ENCODE measurements around the gene FUT3.

FUT3 gene

DNA sequence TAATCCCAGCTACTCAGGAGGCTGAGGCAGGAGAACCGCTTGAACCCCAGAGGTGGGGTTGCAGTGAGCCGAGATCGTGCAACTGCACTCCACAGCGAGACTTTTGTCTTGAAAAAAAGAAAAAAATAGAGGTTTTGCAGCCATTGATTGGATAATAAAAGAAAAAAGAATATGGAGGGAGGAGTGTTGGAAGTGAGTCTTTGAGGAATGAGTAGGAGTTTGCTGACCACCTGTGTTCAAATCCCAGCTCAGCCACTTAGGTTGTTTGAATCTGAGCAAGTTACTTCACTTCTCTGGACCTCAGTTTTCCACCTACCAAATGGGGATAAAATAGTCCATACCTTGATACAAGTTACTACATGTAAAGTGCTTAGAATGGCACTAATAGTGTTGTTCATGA lies 40.1 kb downstream of the FUT3 start:
- Mint-ChIP-seq H3K4me1 (ENCODE audit: low read depth) (no peaks in the 10 kb centered on the region), H3K27ac (no peak overlapping the region), H3K36me3 (ENCODE audit: low read depth) (no peaks in the 10 kb centered on the region), H3K4me3 (no peak overlapping the region), H3K9me3 (no peaks in the 10 kb centered on the region), H3K27me3 (ENCODE audit: low read depth) (peaks cover 16% of the 10 kb centered on the region)

DNA sequence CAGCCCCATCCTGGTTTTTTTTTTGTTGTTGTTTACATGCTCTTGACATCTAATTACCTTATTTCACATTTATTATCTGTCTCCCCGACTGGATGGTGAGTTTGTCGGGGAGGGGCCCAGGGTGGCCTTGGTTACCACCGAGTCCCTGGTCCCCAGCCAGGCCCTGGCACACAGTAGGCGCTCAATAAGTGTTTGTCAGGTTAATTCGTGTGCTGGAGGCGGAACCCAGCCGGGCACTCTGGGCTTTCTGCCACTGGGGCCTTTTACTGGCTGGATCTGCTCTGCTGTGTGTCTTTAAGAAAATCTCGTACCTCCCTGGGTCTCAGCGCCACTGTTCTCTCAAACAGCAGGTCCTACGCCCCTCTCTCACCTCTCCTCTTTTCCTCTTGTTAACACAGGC lies 41.8 kb downstream of the FUT3 start:
- H3K4me1 Mint-ChIP-seq (ENCODE audit: low read depth), result peaks cover under 1% of the 10 kb centered on the region
- no peaks in the 10 kb centered on the region for H3K9me3 Mint-ChIP-seq
- peaks cover 21% of the 10 kb centered on the region for H3K27me3 Mint-ChIP-seq (ENCODE audit: low read depth)
- no peak overlapping the region for H3K27ac Mint-ChIP-seq
- no peaks in the 10 kb centered on the region for H3K36me3 Mint-ChIP-seq (ENCODE audit: low read depth)
- no peak overlapping the region for H3K4me3 Mint-ChIP-seq

DNA sequence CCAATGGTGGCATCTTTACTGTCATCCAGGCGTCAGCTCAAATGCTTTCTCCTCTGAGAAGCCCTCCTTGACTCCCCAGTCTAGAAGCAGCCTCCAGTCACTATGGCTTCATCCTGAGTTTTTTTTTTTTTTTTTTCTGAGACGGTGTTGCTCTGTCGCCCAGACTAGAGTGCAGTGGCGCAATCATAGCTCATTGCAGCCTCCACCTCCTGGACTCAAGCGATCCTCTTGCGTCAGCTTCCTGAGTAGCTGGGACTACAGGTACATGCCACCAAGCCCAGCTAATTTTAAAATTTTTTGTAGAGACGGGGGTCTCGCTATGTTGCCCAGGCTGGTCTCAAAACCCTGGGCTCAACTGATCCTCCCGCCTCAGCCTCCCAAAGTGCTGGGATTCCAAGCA lies 42.2 kb downstream of the FUT3 start:
- H3K4me3 Mint-ChIP-seq, result no peak overlapping the region
- no peaks in the 10 kb centered on the region for H3K36me3 Mint-ChIP-seq (ENCODE audit: low read depth)
- H3K4me1 Mint-ChIP-seq (ENCODE audit: low read depth), result peaks cover 5% of the 10 kb centered on the region
- peaks cover 25% of the 10 kb centered on the region for H3K27me3 Mint-ChIP-seq (ENCODE audit: low read depth)
- H3K9me3 Mint-ChIP-seq, result no peaks in the 10 kb centered on the region
- H3K27ac Mint-ChIP-seq, result no peak overlapping the region

DNA sequence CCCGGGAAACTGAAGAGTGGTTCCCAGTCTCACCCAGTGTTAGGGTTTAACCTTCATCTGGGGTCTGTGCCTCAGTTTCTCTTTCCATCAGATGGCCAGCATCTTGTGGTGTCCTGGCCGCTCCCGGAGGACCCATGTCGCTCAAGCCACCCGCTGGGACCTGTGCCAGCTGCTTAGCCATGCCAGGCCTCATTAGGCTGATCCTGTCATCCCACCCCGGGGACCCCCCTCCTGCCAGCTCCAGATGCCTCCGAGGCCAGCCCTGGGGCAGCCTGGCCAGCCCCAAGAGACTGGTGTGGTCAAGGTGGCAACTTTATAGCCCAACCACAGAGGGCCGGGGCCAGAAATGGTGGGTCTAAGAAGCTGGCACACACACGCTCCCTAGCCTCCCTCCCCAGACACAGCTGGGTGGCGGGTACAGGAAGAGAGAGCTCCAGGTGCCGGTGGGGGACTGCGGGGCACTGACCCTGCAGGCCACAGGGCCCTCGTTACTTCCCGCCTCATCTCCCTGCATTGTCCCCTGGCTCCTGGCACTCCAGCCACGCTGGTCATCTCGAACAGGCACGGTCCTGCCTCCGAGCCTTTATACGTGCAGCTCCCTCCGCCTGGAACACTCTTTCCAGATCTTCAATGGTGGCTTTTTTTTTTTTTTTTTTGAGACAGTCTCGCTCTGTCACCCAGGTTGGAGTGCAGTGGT lies 43.0 kb downstream of the FUT3 start:
- H3K9me3 Mint-ChIP-seq, result no peaks in the 10 kb centered on the region
- no peak overlapping the region for H3K27ac Mint-ChIP-seq
- peaks cover 10% of the 10 kb centered on the region for H3K4me1 Mint-ChIP-seq (ENCODE audit: low read depth)
- peaks cover 27% of the 10 kb centered on the region for H3K27me3 Mint-ChIP-seq (ENCODE audit: low read depth)
- no peaks in the 10 kb centered on the region for H3K36me3 Mint-ChIP-seq (ENCODE audit: low read depth)
- H3K4me3 Mint-ChIP-seq, result no peak overlapping the region

DNA sequence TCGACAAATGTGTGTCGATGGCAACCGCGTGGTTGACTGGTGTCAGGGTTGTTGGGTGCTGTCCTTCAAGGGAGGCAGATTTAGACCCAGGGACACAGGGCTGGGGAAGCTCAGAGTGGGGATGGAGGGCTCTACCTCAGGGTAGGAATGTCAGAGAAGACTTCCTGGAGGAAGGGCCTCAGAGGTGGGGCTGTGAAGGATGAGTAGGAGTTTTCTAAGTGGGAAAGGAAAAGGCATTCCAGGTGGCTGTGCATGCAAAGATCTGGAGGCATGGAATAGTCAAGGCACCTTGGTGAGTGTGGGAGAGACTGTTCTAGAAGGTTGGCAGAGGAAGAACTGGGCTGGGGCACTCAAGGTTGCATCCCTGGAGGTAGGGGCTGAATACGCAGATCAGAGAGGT lies 44.3 kb downstream of the FUT3 start:
- Mint-ChIP-seq H3K4me3 (no peak overlapping the region), H3K4me1 (ENCODE audit: low read depth) (peaks cover 16% of the 10 kb centered on the region), H3K36me3 (ENCODE audit: low read depth) (no peaks in the 10 kb centered on the region), H3K9me3 (no peaks in the 10 kb centered on the region), H3K27ac (no peak overlapping the region), H3K27me3 (ENCODE audit: low read depth) (peaks cover 33% of the 10 kb centered on the region)

DNA sequence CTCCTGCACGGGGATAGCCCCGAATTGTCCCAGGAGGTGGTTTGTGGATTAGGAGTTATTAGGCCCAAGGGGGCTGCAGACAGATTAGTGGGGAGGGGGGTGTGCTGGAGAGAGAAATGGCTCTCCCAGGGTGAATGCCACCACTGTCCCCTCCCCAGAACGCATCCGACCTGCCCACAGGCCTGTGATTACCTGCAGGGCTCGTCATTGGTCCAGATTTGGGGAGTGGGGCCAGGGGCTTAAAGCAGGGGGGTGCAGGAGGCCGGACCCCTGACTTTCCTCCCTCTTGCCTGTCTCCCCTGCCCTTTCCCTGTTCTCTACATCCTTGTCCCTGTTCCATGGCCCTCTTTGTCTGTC lies 45.1 kb downstream of the FUT3 start:
- H3K36me3 Mint-ChIP-seq (ENCODE audit: low read depth), result no peaks in the 10 kb centered on the region
- H3K27me3 Mint-ChIP-seq (ENCODE audit: low read depth), result peaks cover 36% of the 10 kb centered on the region

DNA sequence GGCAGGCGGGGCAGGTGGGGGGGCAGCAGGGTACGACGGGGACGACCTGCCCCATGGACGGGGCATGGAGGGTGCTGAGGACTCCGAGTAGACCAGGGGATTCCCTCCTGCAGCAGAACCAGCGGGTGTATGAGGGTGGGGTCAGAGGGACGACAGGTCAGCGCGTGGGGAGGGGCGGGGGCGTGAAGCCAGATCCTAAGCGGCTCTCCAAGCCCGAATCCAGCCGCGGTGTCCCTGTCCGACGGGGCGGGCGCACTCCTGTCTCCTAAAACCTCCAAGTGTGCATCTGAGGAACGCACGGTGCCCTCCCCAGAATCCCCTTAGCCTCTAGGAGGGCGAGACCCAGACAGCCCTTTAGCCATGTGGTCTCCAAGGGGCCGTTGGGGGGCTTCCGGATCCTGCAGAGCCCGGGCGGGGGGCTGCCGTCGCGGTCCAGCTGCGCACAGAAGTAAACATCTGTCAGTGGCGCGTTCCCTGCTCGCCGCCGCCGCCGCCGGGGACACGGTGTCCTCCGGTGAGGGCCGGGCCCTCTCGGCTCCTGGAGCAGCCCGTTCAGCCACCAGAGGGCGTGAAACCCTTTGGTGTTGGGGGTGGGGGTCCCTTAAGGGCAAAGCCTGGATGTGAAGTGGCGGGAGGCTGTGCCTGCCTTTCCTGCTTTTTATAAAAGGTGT lies 45.7 kb downstream of the FUT3 start:
- H3K36me3 Mint-ChIP-seq (ENCODE audit: low read depth), result no peaks in the 10 kb centered on the region
- H3K27me3 Mint-ChIP-seq (ENCODE audit: low read depth), result peaks cover 36% of the 10 kb centered on the region
- no peak overlapping the region for H3K4me3 Mint-ChIP-seq
- H3K27ac Mint-ChIP-seq, result no peak overlapping the region
- H3K9me3 Mint-ChIP-seq, result no peaks in the 10 kb centered on the region
- H3K4me1 Mint-ChIP-seq (ENCODE audit: low read depth), result peaks cover 18% of the 10 kb centered on the region

More for the DNA sequence above, 45.1 kb downstream of the FUT3 start:
- H3K4me1 Mint-ChIP-seq (ENCODE audit: low read depth), result peaks cover 18% of the 10 kb centered on the region
- no peaks in the 10 kb centered on the region for H3K9me3 Mint-ChIP-seq
- H3K4me3 Mint-ChIP-seq, result no peak overlapping the region
- no peak overlapping the region for H3K27ac Mint-ChIP-seq

DNA sequence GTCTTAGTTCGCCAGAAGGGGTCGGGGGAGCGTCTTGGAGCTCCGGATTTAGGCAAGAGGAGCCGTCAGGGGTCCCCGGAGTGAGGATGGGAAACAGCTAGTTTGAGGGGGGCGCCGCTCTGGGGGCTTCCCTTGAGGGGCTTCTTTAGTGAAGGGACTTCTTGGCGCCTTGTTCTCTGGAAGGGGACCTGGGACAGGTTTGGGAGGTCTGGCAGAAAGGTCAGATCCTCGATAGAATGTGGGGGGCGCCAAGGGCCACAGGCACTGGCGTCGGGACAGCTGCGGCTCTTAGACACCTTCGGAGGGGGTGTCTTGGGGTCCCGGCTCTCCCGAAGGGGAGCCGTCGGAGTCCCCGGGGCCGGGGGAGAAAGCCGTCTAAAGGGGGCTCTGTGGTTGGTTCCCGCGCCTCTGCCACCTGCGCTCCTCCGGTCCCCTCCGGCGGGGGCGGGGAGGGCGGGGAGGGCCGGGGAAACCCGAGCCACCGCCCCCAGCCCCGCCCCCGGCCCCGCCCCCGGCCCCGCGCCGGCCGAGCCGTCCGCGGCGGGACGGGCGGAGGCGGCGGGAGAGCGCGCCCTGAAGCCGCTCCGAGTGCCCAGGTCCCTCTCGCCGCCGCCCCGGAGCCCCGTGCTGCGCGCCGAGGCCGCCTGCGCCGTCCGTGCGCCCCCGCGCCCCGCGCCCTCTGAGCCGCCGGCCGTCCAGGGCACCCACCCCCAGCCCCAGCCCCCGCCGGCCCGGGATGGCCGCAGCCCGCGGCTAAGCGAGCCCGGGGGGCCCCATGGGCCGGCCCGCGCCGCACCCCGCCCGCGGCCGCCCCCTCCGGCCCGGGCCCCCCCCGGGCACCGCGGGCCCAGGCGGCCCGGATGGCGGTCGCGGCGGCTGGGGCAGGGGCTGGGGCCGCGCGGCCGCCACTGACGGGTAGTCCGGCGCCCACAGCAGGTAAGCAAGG lies 46.5 kb downstream of the FUT3 start, which contains the start of gene NRTN:
Gene NRTN (plus strand): TSS at position 552 of the 946 bp plus-strand sequence. CDS start 19,099 bp downstream, outside the sequence.
- H3K9me3 Mint-ChIP-seq, result no peaks in the 10 kb centered on the region
- peak within 1 kb of the TSS; percentile 73 for H3K4me3 Mint-ChIP-seq
- H3K27ac Mint-ChIP-seq, result peak within 1 kb of the TSS; percentile 79
- no peaks in the 10 kb centered on the region for H3K36me3 Mint-ChIP-seq (ENCODE audit: low read depth)
- H3K4me1 Mint-ChIP-seq (ENCODE audit: low read depth), result peaks cover 18% of the 10 kb centered on the region
- peaks cover 36% of the 10 kb centered on the region for H3K27me3 Mint-ChIP-seq (ENCODE audit: low read depth)

DNA sequence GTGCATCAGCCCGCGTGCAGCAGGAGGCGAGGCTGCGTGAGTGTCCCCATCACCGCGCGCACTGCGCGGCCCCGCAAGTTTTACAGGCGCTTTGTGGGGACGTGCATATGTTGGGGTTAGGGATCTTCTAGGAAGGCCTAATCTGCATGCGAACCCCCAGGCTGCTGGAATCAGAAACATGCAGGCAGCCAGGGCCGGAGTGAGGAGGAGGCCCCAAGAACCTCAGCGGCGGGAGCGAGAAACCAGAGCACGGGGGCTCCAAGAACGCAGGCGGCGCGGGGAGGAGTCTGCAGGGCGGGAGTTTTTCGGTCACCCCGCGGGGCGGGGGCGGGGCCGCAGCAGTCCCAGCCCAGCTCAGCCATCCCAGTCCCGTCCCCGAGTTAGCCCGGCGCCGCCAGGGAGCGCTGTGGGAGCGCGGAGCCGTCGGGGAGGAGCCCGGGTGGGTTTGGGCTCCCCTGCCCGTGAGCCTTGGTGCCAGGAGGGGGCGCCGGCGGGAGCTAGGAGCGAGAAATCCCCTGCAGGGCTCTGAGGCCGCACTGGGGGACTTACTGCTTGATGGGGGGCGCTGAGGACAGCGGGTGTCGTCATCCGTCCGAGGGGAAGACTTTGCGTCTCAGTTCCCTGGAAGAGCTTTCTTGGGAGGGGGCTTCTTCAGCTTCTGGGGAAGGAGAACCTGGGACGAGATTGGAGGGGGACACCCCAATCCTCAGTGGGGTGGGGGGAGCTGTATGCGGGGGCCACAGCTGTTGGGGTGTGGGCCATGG lies 47.3 kb downstream of the FUT3 start:
- H3K4me3 Mint-ChIP-seq, result peak overlapping the region; percentile 73
- H3K36me3 Mint-ChIP-seq (ENCODE audit: low read depth), result no peaks in the 10 kb centered on the region
- H3K27ac Mint-ChIP-seq, result peak overlapping the region; percentile 79
- H3K27me3 Mint-ChIP-seq (ENCODE audit: low read depth), result peaks cover 43% of the 10 kb centered on the region
- H3K4me1 Mint-ChIP-seq (ENCODE audit: low read depth), result peaks cover 18% of the 10 kb centered on the region
- H3K9me3 Mint-ChIP-seq, result no peaks in the 10 kb centered on the region

DNA sequence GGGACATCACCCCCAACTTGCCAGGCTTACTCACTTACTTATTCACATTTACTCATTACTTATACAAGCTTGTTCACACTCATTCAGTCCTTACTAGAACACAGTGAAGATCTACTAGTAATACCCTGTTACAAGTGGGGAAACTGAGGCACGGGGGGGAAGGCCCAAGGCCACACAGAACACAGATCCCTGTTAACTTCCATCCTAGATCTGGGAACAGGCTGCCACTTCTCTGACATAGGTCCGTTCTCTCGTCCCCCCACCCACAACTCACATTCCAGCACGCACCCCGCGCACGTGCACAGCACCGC lies 47.9 kb downstream of the FUT3 start:
- H3K27me3 Mint-ChIP-seq (ENCODE audit: low read depth), result peaks cover 48% of the 10 kb centered on the region
- peaks cover 18% of the 10 kb centered on the region for H3K4me1 Mint-ChIP-seq (ENCODE audit: low read depth)
- H3K36me3 Mint-ChIP-seq (ENCODE audit: low read depth), result no peaks in the 10 kb centered on the region
- H3K4me3 Mint-ChIP-seq, result peak overlapping the region; percentile 63
- no peaks in the 10 kb centered on the region for H3K9me3 Mint-ChIP-seq
- no peak overlapping the region for H3K27ac Mint-ChIP-seq

DNA sequence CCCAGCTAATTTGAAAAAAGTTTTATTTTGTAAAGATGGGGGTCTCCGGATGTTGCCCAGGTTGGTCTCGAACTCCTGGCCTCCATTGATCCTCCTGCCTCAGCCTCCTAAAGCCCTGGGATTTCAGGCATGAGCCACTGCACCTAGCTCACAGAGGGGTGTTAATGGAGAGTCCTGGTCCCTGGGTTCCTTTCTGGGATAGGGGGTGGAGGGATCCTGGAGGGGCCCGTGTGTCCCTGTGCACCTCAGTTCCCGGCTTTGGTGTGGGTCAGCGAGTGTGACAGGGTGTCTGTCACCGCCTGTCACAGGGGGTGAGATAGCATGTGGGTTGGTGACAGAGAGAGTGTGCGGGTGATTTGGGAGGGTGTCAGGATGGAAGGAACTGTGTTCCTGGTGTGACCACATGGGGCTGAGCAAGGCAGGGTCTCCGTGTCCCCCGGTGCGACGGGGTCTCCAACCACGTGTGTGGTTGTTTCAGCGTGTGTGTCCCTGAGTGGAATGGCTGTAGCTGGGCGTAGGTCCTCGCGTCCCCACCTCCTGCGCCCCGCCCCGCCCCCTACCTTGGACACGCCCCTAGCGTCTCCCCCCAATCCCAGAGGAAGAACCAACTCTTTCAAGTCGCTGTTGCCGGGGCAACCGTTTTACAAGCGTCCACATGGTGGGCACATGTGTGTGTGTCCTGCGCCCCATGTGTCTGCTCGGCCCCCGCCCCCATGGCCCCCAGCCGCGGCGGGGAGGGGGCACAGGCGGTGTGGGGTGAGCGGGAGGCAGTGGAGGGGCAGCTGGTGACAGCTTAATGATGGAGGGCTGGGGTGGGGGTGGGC lies 49.2 kb downstream of the FUT3 start:
- Mint-ChIP-seq H3K27ac (peak overlapping the region; percentile 41), H3K27me3 (ENCODE audit: low read depth) (peaks cover 42% of the 10 kb centered on the region), H3K4me1 (ENCODE audit: low read depth) (peaks cover 18% of the 10 kb centered on the region), H3K9me3 (no peaks in the 10 kb centered on the region), H3K4me3 (no peak overlapping the region), H3K36me3 (ENCODE audit: low read depth) (no peaks in the 10 kb centered on the region)

DNA sequence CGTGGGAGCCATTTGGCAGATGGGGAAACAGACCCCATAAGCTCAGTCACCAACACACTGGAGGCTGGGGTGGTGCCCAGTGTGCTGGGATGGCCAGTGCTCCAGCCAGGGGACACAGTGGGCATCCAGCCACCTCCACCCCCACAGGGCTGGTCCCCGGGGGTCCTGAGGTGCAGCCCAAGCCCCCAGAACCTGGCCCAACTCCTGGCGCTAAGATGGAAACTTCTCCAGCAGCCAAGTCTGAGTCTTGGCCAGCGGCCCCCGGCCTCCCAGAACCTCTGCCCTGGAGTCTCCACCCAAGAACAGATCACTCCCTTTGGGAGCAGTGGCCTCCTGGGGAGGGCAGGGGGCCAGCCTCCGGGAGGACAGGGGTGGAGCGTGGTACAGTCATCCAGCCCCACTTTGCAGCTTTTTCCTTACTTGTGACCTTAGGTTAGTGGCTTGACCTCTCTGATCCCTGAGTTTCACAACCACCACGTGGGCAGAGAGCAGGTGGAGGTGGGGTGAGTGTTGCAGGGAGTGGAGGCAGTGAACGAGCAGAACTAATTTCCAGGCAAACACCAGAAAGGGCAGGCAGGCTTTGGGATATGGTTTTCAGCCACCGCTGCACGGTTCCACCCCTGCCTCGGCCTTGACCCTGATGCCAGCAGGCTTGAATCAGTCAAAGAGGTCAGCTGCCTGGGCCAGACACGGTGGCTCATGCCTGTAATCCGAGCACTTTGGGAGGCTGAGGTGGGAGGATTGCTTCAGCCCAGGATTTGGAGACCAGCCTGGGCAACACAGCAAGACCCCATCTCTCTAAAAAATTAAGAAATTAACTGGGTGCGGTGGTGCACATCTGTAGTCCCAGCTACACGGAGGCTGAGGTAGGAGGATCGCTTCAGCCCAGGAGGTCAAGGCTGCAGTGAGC lies 50.6 kb downstream of the FUT3 start:
- H3K27ac Mint-ChIP-seq, result no peak overlapping the region
- H3K4me1 Mint-ChIP-seq (ENCODE audit: low read depth), result peaks cover 18% of the 10 kb centered on the region
- H3K4me3 Mint-ChIP-seq, result no peak overlapping the region
- H3K9me3 Mint-ChIP-seq, result no peaks in the 10 kb centered on the region
- H3K27me3 Mint-ChIP-seq (ENCODE audit: low read depth), result peaks cover 29% of the 10 kb centered on the region
- no peaks in the 10 kb centered on the region for H3K36me3 Mint-ChIP-seq (ENCODE audit: low read depth)
